K562 (cell line): Measurements from ENCODE around the gene TIAL1. TPM values are rescaled to one million over a fixed set of nuclear protein-coding genes. Genes with fewer than 3 reads are reported as not detected.

Experiments
- ASH1L ChIP-seq: fragments of 450-650 bp; IDR thresholded peaks from 2 replicates; pipeline ENCODE4 v1.6.1; 2018; ENCODE audit warnings: borderline replicate concordance, mild to moderate bottlenecking, low read depth; ENCODE audit not compliant: partially characterized antibody
- FOXP1 ChIP-seq: sonication (generic); formaldehyde crosslinking; IDR thresholded peaks from 2 replicates; pipeline ENCODE4 v1.8.0; 2022; ENCODE audit warnings: mild to moderate bottlenecking, missing genetic modification reagents
- GABPA ChIP-seq: fragments of 200-800 bp; sonication (Bioruptor generic); conservative IDR thresholded peaks from 2 replicates; pipeline ENCODE4 v1.6.1; 2016; ENCODE audit warnings: low read depth, missing genetic modification characterization, missing compliant biosample characterization
- MAFK ChIP-seq: IDR thresholded peaks from 2 replicates; pipeline ENCODE4 v1.6.1; 2011; ENCODE audit warnings: low read length, improper control_type of control experiment
- MCM5 ChIP-seq: fragments of 450-650 bp; IDR thresholded peaks from 2 replicates; pipeline ENCODE4 v1.6.1; 2016; ENCODE audit warnings: low read depth
- NR2C2 ChIP-seq, 2 experiments: fragments of 200-800 bp in 1 of 2; sonication (Bioruptor generic) in 1 of 2; sonication (generic) in 1 of 2; formaldehyde crosslinking in 1 of 2; IDR thresholded peaks; 2 replicates each; pipeline versions ENCODE4 v1.6.1 to v1.8.0; 2016 to 2022; ENCODE audit warnings: mild to moderate bottlenecking in 1 of 2, missing compliant biosample characterization in 1 of 2, missing genetic modification characterization in 1 of 2, missing genetic modification reagents in 1 of 2
- POLR2B ChIP-seq: fragments of 450-650 bp; IDR thresholded peaks from 2 replicates; pipeline ENCODE4 v1.6.1; 2018; ENCODE audit warnings: low read depth; ENCODE audit not compliant: partially characterized antibody
- POLR2G ChIP-seq: fragments of 200-400 bp; formaldehyde crosslinking; IDR thresholded peaks from 2 replicates; pipeline ENCODE4 v1.6.1; 2017; ENCODE audit warnings: low read depth, mild to moderate bottlenecking, antibody characterized with exemption, low read length, moderate library complexity
- PRMT5 ChIP-seq: sonication (generic); formaldehyde crosslinking; IDR thresholded peaks from 2 replicates; pipeline ENCODE4 v1.5.0; 2020; ENCODE audit warnings: missing genetic modification reagents
- RB1 ChIP-seq: fragments of 450-650 bp; IDR thresholded peaks from 2 replicates; pipeline ENCODE4 v1.6.1; 2017; ENCODE audit warnings: low read depth, mild to moderate bottlenecking
- SAP30 ChIP-seq: fragments of 200-600 bp; sonication (generic); IDR thresholded peaks from 2 replicates; pipeline ENCODE4 v1.6.1; 2012; ENCODE audit warnings: borderline replicate concordance, low read depth, mild to moderate bottlenecking, moderate library complexity, low read length, control low read depth, inconsistent platforms; ENCODE audit not compliant: insufficient read depth, poor library complexity, severe bottlenecking
- SIN3B ChIP-seq: fragments of 450-650 bp; IDR thresholded peaks from 2 replicates; pipeline ENCODE4 v1.6.1; 2017; ENCODE audit warnings: low read depth, mild to moderate bottlenecking, moderate library complexity
- SOX6 ChIP-seq: fragments of 450-650 bp; IDR thresholded peaks from 2 replicates; pipeline ENCODE4 v1.6.1; 2014; ENCODE audit warnings: mild to moderate bottlenecking
- ZNF354B ChIP-seq: fragments of 250-450 bp; sonication (Bioruptor Pico); IDR thresholded peaks from 2 replicates; pipeline ENCODE4 v1.4.0; 2020
- polyA plus RNA-seq, 8 experiments: library from polyadenylated mRNA; depleted of rRNA in 4 of 8; stranded (reverse) in 5 of 8; unstranded in 3 of 8; fragments of >200 nt; fragmentation: Nextera tagmentation in 2 of 8; fragmentation: Illumina TruSeq in 1 of 8; extraction: Ambion mirVana in 2 of 8; extraction: Trizol in 1 of 8; gene quantifications; 2 replicates each; pipeline versions ENCODE4 v1.2.1 to v1.2.3, GENCODE V29; 2011 to 2014; ENCODE audit warnings: inconsistent platforms in 1 of 8, missing spikeins in 1 of 8
- total RNA-seq, 7 experiments: library from RNA; depleted of rRNA in 6 of 7; stranded (reverse); fragments of >200 nt in 6 of 7; fragmentation: Illumina TruSeq in 2 of 7; extraction: Trizol in 2 of 7; gene quantifications; 2 replicates each; pipeline versions ENCODE4 v1.2.1 to v1.2.3, GENCODE V29; 2011 to 2021; ENCODE audit warnings: low replicate concordance in 1 of 7
- TF ChIP-seq, protein P1 (sequence below): fragments of 250-450 bp; sonication (Bioruptor Pico); IDR thresholded peaks from 2 replicates; pipeline ENCODE4 v1.5.1; 2021; ENCODE audit warnings: mild to moderate bottlenecking
- TF ChIP-seq, protein P2 (sequence below): fragments of 450-650 bp; formaldehyde crosslinking; IDR thresholded peaks from 2 replicates; pipeline ENCODE4 v1.4.0; 2022; ENCODE audit warnings: missing genetic modification characterization
- TF ChIP-seq, protein P3 (sequence below): sonication (generic); formaldehyde crosslinking; IDR thresholded peaks from 2 replicates; pipeline ENCODE4 v1.8.1; 2023; ENCODE audit warnings: mild to moderate bottlenecking, missing genetic modification reagents
- TF ChIP-seq, protein P4 (sequence below): sonication (generic); formaldehyde crosslinking; IDR thresholded peaks from 2 replicates; pipeline ENCODE4 v1.8.1; 2022; ENCODE audit warnings: missing genetic modification reagents
- TF ChIP-seq, protein P5 (sequence below), 2 experiments: IDR thresholded peaks; 2 replicates each; pipeline ENCODE4 v1.6.1; 2011; ENCODE audit warnings: borderline replicate concordance in 1 of 2, control low read depth in 1 of 2, low read depth in 1 of 2, low read length in 1 of 2, mild to moderate bottlenecking in 1 of 2, mixed read lengths in 1 of 2, moderate library complexity in 1 of 2; ENCODE audit not compliant: insufficient read depth in 1 of 2, insufficient read length in 1 of 2, poor library complexity in 1 of 2, severe bottlenecking in 1 of 2; ENCODE audit errors: extremely low read depth in 1 of 2

Gene TIAL1
- total and polyA plus RNA-seq, 9 of the 15 experiments (the other 6 are each of a cell fraction or from before 2014, with no cell fraction given): 22.5 to 126 (median 58.2) TPM

DNA sequence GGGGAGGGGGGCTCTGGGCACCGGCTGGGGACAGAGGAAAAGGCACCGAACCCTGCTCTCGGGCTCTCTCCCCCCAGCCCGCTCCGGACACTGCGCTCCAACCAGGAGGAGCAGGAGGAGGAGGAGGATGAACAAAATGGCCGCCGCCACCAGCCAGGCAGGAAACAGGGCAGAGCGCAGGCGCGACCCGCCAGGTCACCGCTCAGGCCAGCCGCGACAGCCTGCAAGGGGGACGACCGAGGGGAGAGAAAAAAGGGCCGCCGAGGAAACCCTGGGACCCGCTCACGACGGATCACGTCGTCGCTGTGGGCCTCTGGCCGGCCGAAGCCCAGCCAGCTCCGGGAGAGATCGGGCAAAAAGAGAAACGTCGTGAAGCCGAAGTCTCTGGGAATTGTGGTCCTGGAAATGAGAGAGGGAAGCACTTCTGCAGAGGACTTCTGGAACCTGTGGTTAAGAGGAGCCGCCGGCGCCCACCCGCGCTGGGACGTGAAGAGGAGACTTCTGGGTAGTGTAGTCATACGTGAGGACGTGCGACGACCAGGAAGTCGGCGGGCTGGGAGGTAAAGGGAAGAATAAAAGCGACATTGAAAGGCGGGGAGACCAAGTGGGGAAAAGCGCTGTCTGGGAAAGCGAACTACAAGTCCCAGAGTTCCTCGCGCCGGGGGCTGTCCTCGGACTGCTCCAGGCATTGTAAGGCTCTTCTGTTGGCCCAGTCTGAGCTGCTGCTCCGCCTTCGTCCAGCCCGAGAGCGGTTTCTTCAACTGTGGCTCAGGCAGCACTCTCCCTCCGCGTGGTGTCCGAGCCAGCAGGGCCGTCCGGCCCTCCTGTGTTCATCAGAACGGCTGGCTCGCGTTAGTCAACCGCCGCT, at the start of gene TIAL1 (continued):
- TF ChIP-seq, protein P1, sequence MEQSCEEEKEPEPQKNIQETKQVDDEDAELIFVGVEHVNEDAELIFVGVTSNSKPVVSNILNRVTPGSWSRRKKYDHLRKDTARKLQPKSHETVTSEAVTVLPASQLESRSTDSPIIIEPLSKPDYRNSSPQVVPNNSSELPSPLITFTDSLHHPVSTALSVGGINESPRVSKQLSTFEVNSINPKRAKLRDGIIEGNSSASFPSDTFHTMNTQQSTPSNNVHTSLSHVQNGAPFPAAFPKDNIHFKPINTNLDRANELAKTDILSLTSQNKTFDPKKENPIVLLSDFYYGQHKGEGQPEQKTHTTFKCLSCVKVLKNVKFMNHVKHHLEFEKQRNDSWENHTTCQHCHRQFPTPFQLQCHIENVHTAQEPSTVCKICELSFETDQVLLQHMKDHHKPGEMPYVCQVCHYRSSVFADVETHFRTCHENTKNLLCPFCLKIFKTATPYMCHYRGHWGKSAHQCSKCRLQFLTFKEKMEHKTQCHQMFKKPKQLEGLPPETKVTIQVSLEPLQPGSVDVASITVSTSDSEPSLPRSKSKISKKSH (CRISPR knock-in tag): no peak
- TF ChIP-seq, protein P2, sequence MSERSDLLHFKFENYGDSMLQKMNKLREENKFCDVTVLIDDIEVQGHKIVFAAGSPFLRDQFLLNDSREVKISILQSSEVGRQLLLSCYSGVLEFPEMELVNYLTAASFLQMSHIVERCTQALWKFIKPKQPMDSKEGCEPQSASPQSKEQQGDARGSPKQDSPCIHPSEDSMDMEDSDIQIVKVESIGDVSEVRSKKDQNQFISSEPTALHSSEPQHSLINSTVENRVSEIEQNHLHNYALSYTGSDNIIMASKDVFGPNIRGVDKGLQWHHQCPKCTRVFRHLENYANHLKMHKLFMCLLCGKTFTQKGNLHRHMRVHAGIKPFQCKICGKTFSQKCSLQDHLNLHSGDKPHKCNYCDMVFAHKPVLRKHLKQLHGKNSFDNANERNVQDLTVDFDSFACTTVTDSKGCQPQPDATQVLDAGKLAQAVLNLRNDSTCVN (CRISPR knock-in tag): no peak
- TF ChIP-seq POLR2B (peak; percentile 65), SOX6 (peak; percentile 5; the same call in 1 of the 2 replicates), SIN3B (no peak), ASH1L (peak; percentile 52), POLR2G (peak; percentile 93), SAP30 (peak; percentile 94), ZNF354B (CRISPR knock-in tag) (no peak), PRMT5 (no peak), FOXP1 (CRISPR knock-in tag) (no peak), MCM5 (no peak), NR2C2 (CRISPR knock-in tag; IDR thresholded peaks at IDR 0.05) (no peak), NR2C2 (tag; IDR thresholded peaks at IDR 0.05) (peak; percentile 96), RB1 (no peak), MAFK (no peak), GABPA (tag) (peak; percentile 77)
- TF ChIP-seq, protein P3, sequence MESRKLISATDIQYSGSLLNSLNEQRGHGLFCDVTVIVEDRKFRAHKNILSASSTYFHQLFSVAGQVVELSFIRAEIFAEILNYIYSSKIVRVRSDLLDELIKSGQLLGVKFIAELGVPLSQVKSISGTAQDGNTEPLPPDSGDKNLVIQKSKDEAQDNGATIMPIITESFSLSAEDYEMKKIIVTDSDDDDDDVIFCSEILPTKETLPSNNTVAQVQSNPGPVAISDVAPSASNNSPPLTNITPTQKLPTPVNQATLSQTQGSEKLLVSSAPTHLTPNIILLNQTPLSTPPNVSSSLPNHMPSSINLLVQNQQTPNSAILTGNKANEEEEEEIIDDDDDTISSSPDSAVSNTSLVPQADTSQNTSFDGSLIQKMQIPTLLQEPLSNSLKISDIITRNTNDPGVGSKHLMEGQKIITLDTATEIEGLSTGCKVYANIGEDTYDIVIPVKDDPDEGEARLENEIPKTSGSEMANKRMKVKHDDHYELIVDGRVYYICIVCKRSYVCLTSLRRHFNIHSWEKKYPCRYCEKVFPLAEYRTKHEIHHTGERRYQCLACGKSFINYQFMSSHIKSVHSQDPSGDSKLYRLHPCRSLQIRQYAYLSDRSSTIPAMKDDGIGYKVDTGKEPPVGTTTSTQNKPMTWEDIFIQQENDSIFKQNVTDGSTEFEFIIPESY: 0 out of 2 replicates have a peak, but pooled peaks have one; percentile 34
- TF ChIP-seq, protein P4, sequence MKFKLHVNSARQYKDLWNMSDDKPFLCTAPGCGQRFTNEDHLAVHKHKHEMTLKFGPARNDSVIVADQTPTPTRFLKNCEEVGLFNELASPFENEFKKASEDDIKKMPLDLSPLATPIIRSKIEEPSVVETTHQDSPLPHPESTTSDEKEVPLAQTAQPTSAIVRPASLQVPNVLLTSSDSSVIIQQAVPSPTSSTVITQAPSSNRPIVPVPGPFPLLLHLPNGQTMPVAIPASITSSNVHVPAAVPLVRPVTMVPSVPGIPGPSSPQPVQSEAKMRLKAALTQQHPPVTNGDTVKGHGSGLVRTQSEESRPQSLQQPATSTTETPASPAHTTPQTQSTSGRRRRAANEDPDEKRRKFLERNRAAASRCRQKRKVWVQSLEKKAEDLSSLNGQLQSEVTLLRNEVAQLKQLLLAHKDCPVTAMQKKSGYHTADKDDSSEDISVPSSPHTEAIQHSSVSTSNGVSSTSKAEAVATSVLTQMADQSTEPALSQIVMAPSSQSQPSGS (CRISPR knock-in tag): no peak
- TF ChIP-seq, protein P5, sequence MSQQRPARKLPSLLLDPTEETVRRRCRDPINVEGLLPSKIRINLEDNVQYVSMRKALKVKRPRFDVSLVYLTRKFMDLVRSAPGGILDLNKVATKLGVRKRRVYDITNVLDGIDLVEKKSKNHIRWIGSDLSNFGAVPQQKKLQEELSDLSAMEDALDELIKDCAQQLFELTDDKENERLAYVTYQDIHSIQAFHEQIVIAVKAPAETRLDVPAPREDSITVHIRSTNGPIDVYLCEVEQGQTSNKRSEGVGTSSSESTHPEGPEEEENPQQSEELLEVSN (IDR thresholded peaks at IDR 0.05; ENCODE audit: borderline replicate concordance in 1 of 2, extremely low read depth in 1 of 2, insufficient read depth in 1 of 2, insufficient read length in 1 of 2, low read depth in 1 of 2, low read length in 1 of 2, poor library complexity in 1 of 2, severe bottlenecking in 1 of 2): peak; percentile 74 to 81
